CD14-positive monocyte (primary cell): ENCODE measurements around the gene FOXP1. TPM values are rescaled to one million over a fixed set of nuclear protein-coding genes. Genes with fewer than 3 reads are reported as not detected.
"Not testable (repeated sequence)": the region's sequence is repeated elsewhere in the genome, so short reads cannot be mapped to it uniquely, and the experiment has no call there.

ENCODE experiments used
- DNase-seq, 3 donors: peaks; one replicate each; pipeline ENCODE4 v3.0.0-alpha.2; 2011 to 2022
- H2AFZ ChIP-seq: 2 replicates; pipeline ENCODE4 v1.6.0; 2012; ENCODE audit warnings: mild to moderate bottlenecking, low read depth, low read length, inconsistent platforms; ENCODE audit not compliant: insufficient read depth, poor library complexity, severe bottlenecking
- H3K27ac ChIP-seq, 2 donors: 1 replicate in 1 of 2; 2 replicates in 1 of 2; pipeline ENCODE4 v1.5.1; 2012 to 2013; ENCODE audit warnings: low read length in 2 of 2, control low read depth in 1 of 2, inconsistent platforms in 1 of 2, low read depth in 1 of 2, mild to moderate bottlenecking in 1 of 2
- H3K27me3 ChIP-seq, 2 donors: one replicate each; pipeline versions ENCODE4 v1.6.0 to v1.6.1; 2011 to 2013; ENCODE audit warnings: low read length in 2 of 2; ENCODE audit not compliant: control insufficient read depth in 2 of 2, insufficient read depth in 2 of 2
- H3K36me3 ChIP-seq, 2 donors: replicated peaks in 1 of 2; 1 replicate in 1 of 2; 2 replicates in 1 of 2; pipeline versions ENCODE4 v1.5.1 to v1.6.1; 2012 to 2013; ENCODE audit warnings: low read length in 2 of 2, control low read depth in 1 of 2, inconsistent platforms in 1 of 2, mild to moderate bottlenecking in 1 of 2; ENCODE audit not compliant: insufficient read depth in 2 of 2, control insufficient read depth in 1 of 2
- H3K4me1 ChIP-seq, 2 donors: 1 replicate in 1 of 2; 2 replicates in 1 of 2; pipeline versions ENCODE4 v1.5.1 to v1.6.1; 2012 to 2013; ENCODE audit warnings: low read length in 2 of 2, control low read depth in 1 of 2, inconsistent platforms in 1 of 2, mild to moderate bottlenecking in 1 of 2, moderate library complexity in 1 of 2; ENCODE audit not compliant: insufficient read depth in 2 of 2, control insufficient read depth in 1 of 2
- H3K4me2 ChIP-seq: replicated peaks from 2 replicates; pipeline ENCODE3; 2012; ENCODE audit warnings: low read length, moderate library complexity, mild to moderate bottlenecking; ENCODE audit not compliant: poor library complexity, severe bottlenecking; ENCODE audit errors: extremely low read depth
- H3K4me3 ChIP-seq, 3 experiments: fragments of 200-600 bp in 1 of 3; sonication (generic) in 1 of 3; replicated peaks in 1 of 3; 1 replicate in 2 of 3; 2 replicates in 1 of 3; pipeline ENCODE4 v1.5.1; 2011 to 2013; ENCODE audit warnings: low read length in 3 of 3, mild to moderate bottlenecking in 3 of 3, control low read depth in 2 of 3, low read depth in 2 of 3, inconsistent platforms in 1 of 3, moderate library complexity in 1 of 3
- H3K79me2 ChIP-seq: 2 replicates; pipeline ENCODE4 v1.6.0; 2012; ENCODE audit warnings: mild to moderate bottlenecking, control low read depth, inconsistent platforms, low read length, moderate library complexity; ENCODE audit not compliant: insufficient read depth
- H3K9ac ChIP-seq: 2 replicates; pipeline ENCODE4 v1.6.0; 2017; ENCODE audit warnings: low read length, mild to moderate bottlenecking; ENCODE audit not compliant: insufficient read depth, poor library complexity, severe bottlenecking
- H3K9me3 ChIP-seq, 2 donors: replicated peaks in 1 of 2; 1 replicate in 1 of 2; 2 replicates in 1 of 2; pipeline versions ENCODE4 v1.5.1 to v1.6.1; 2012 to 2013; ENCODE audit warnings: low read length in 2 of 2, control low read depth in 1 of 2; ENCODE audit not compliant: control insufficient read depth in 1 of 2, insufficient read depth in 1 of 2
- H4K20me1 ChIP-seq: 2 replicates; pipeline ENCODE4 v1.6.0; 2012; ENCODE audit warnings: mild to moderate bottlenecking, low read length, control low read depth, moderate library complexity; ENCODE audit not compliant: insufficient read depth
- H3K27ac Mint-ChIP-seq, 7 donors: one replicate each; pipeline ENCODE4 v1.8.0; 2020; ENCODE audit warnings: mild to moderate bottlenecking in 7 of 7, mixed read lengths in 7 of 7, moderate library complexity in 6 of 7, inconsistent platforms in 2 of 7
- H3K27me3 Mint-ChIP-seq, 3 donors: one replicate each; pipeline ENCODE4 v1.8.0; 2021 to 2022; ENCODE audit warnings: low read depth in 3 of 3, mild to moderate bottlenecking in 3 of 3, mixed read lengths in 3 of 3, moderate library complexity in 3 of 3, inconsistent platforms in 1 of 3
- H3K36me3 Mint-ChIP-seq, 2 donors: one replicate each; pipeline ENCODE4 v1.8.0; 2020; ENCODE audit warnings: mixed read lengths in 2 of 2, inconsistent platforms in 1 of 2, mild to moderate bottlenecking in 1 of 2
- H3K4me1 Mint-ChIP-seq: one replicate; pipeline ENCODE4 v1.8.0; 2020; ENCODE audit warnings: mild to moderate bottlenecking, mixed read lengths
- H3K4me3 Mint-ChIP-seq, 2 donors: one replicate each; pipeline ENCODE4 v1.8.0; 2020; ENCODE audit warnings: mild to moderate bottlenecking in 2 of 2, mixed read lengths in 2 of 2, moderate library complexity in 1 of 2
- H3K9me3 Mint-ChIP-seq, 7 donors: one replicate each; pipeline ENCODE4 v1.8.0; 2020 to 2022; ENCODE audit warnings: mixed read lengths in 7 of 7, mild to moderate bottlenecking in 6 of 7, moderate library complexity in 6 of 7, inconsistent platforms in 2 of 7
- CTCF ChIP-seq: fragments of 200-600 bp; IDR thresholded peaks from one replicate; pipeline ENCODE4 v1.8.0; 2022; ENCODE audit warnings: antibody characterized with exemption, mild to moderate bottlenecking
- WGBS: methylation state at CpG from one replicate; pipeline ENCODE4 v1.1.5; 2013; ENCODE audit warnings: missing lambda C conversion rate; ENCODE audit not compliant: insufficient coverage; 5-methylcytosine and 5-hydroxymethylcytosine counted together
- intact Hi-C, 2 donors: fragments of 100-400 bp; cut with micrococcal nuclease; formaldehyde crosslinking; loops; one replicate each; pipeline versions ENCODE4 v1.15.0 to v1.15.1; 2023
- polyA plus RNA-seq, 3 donors: library from polyadenylated mRNA; depleted of rRNA in 1 of 3; unstranded in 2 of 3; stranded (reverse) in 1 of 3; fragments of 300-500 nt in 2 of 3; fragments of >200 nt in 1 of 3; fragmentation: Illumina TruSeq in 2 of 3; gene quantifications; 1 replicate in 2 of 3; 2 replicates in 1 of 3; pipeline ENCODE4 v1.2.3, GENCODE V29; 2012 to 2021

The FOXP1 gene
- polyA plus RNA-seq, 3 donors: 25.7 to 42.6 (median 27.8) TPM

GRCh38 chr3:71438071-71438685, 145.3 kb downstream of the FOXP1 start:
- peaks cover 21 to 26% of the 10 kb centered on the region in 2 donors for H3K36me3 Mint-ChIP-seq
- no peak for DNase-seq
- TF ChIP-seq CTCF: no peak
- no peaks in the 10 kb centered on the region for H3K27me3 ChIP-seq
- 95% methylated on average over 4 of the region's 7 CpGs for WGBS
- H3K4me1 Mint-ChIP-seq: peaks cover 67% of the 10 kb centered on the region
- H4K20me1 ChIP-seq: peaks cover 5% of the 10 kb centered on the region
- no peaks in the 10 kb centered on the region for H3K27me3 Mint-ChIP-seq
- peaks cover 81% of the 10 kb centered on the region for H3K79me2 ChIP-seq
- no peak overlapping the region for H3K4me3 ChIP-seq
- intact Hi-C loops: no loop called here
- no peak overlapping the region for H3K9ac ChIP-seq
- H3K4me1 ChIP-seq: peaks cover 50% of the 10 kb centered on the region in 2 donors
- H3K9me3 Mint-ChIP-seq: no peaks in the 10 kb centered on the region
- H3K36me3 ChIP-seq: peaks cover 0 to 6% of the 10 kb centered on the region in 2 donors
- no peak overlapping the region for H3K4me2 ChIP-seq
- peak overlapping the region in 4 of 7 donors; percentile 1 to 98 (median 84) for H3K27ac Mint-ChIP-seq
- H3K27ac ChIP-seq: no peak overlapping the region
- no peak overlapping the region for H2AFZ ChIP-seq
- no peak overlapping the region for H3K4me3 Mint-ChIP-seq
- no peaks in the 10 kb centered on the region for H3K9me3 ChIP-seq

GRCh38 chr3:71436337-71436736, 147.2 kb downstream of the FOXP1 start:
- Histone ChIP-seq H2AFZ (no peak overlapping the region), H3K27me3 (no peaks in the 10 kb centered on the region), H3K4me3 (no peak overlapping the region), H3K36me3 (peaks cover 0 to 6% of the 10 kb centered on the region in 2 donors), H3K79me2 (peaks cover 81% of the 10 kb centered on the region), H3K9ac (no peak overlapping the region), H4K20me1 (peaks cover 22% of the 10 kb centered on the region), H3K4me2 (no peak overlapping the region), H3K27ac (no peak overlapping the region), H3K9me3 (no peaks in the 10 kb centered on the region), H3K4me1 (peaks cover 31 to 32% of the 10 kb centered on the region in 2 donors)
- WGBS: no CpG with 5 or more reads among the region's 5 CpGs
- DNase-seq: no peak
- TF ChIP-seq CTCF: no peak
- H3K27ac Mint-ChIP-seq: no peak overlapping the region
- intact Hi-C loops: no loop called here
- peaks cover 60% of the 10 kb centered on the region for H3K4me1 Mint-ChIP-seq
- peaks cover 0 to 2% (median 0%) of the 10 kb centered on the region in 3 donors for H3K27me3 Mint-ChIP-seq
- no peaks in the 10 kb centered on the region for H3K9me3 Mint-ChIP-seq
- H3K4me3 Mint-ChIP-seq: no peak overlapping the region
- peaks cover 14 to 26% of the 10 kb centered on the region in 2 donors for H3K36me3 Mint-ChIP-seq

GRCh38 chr3:71435836-71436235, 147.7 kb downstream of the FOXP1 start:
- H3K9me3 ChIP-seq, H3K27me3 ChIP-seq, H3K4me2 ChIP-seq, DNase-seq, H3K36me3 ChIP-seq, H3K27ac Mint-ChIP-seq, H3K9ac ChIP-seq, H3K4me3 Mint-ChIP-seq, intact Hi-C loops, H3K9me3 Mint-ChIP-seq, H2AFZ ChIP-seq, H3K4me3 ChIP-seq, H3K27ac ChIP-seq, H3K27me3 Mint-ChIP-seq: not testable (repeated sequence)
- WGBS: 100% methylated on average over 1 of the region's 7 CpGs
- peaks cover 27% of the 10 kb centered on the region for H4K20me1 ChIP-seq
- peaks cover 17 to 29% of the 10 kb centered on the region in 2 donors for H3K36me3 Mint-ChIP-seq
- H3K4me1 Mint-ChIP-seq: peaks cover 56% of the 10 kb centered on the region
- peaks cover 26% of the 10 kb centered on the region in 2 donors for H3K4me1 ChIP-seq
- peaks cover 81% of the 10 kb centered on the region for H3K79me2 ChIP-seq
